Fibroblast of lung (primary cell): ENCODE measurements around the gene AGO1. TPM values are rescaled to one million over a fixed set of nuclear protein-coding genes. Genes with fewer than 3 reads are reported as not detected.
A peak's percentile ranks its signal among the peaks of the same experiment; 100 is the strongest.
"Not testable (repeated sequence)": the region's sequence is repeated elsewhere in the genome, so short reads cannot be mapped to it uniquely, and the experiment has no call there.

Source experiments
- DNase-seq, 2 donors: peaks; one replicate each; pipeline versions ENCODE4 v3.0.0 to v3.0.0-alpha.2; 2010; ENCODE audit warnings: low read depth in 2 of 2
- H2AFZ ChIP-seq: 2 replicates; pipeline ENCODE4 v1.5.1; 2012; ENCODE audit warnings: low read length, control low read depth, inconsistent platforms
- H3K27ac ChIP-seq: 2 replicates; pipeline ENCODE4 v1.5.1; 2011; ENCODE audit warnings: low read length, control low read depth; ENCODE audit not compliant: insufficient read depth
- H3K27me3 ChIP-seq: 2 replicates; pipeline ENCODE4 v1.5.1; 2011; ENCODE audit warnings: mild to moderate bottlenecking, low read length; ENCODE audit not compliant: control insufficient read depth, insufficient read depth
- H3K36me3 ChIP-seq: 2 replicates; pipeline ENCODE4 v1.5.1; 2011; ENCODE audit warnings: low read length; ENCODE audit not compliant: control insufficient read depth, insufficient read depth
- H3K4me1 ChIP-seq: 2 replicates; pipeline ENCODE4 v1.5.1; 2011; ENCODE audit warnings: low read length; ENCODE audit not compliant: control insufficient read depth, insufficient read depth; ENCODE audit errors: extremely low read depth
- H3K4me2 ChIP-seq: 2 replicates; pipeline ENCODE4 v1.5.1; 2011; ENCODE audit warnings: low read length, control low read depth; ENCODE audit not compliant: insufficient read depth; ENCODE audit errors: extremely low read depth
- H3K4me3 ChIP-seq, 4 experiments: fragments of 200-600 bp in 1 of 4; sonication (generic) in 1 of 4; replicated peaks in 1 of 4; 2 replicates each; pipeline ENCODE4 v1.5.1; 2011 to 2016; ENCODE audit warnings: low read length in 4 of 4, low read depth in 3 of 4, mild to moderate bottlenecking in 3 of 4, control low read depth in 2 of 4, inconsistent platforms in 1 of 4, mixed read lengths in 1 of 4; ENCODE audit not compliant: insufficient read depth in 1 of 4; ENCODE audit errors: control extremely low read depth in 1 of 4
- H3K79me2 ChIP-seq: 2 replicates; pipeline ENCODE4 v1.5.1; 2012; ENCODE audit warnings: mild to moderate bottlenecking, low read length, inconsistent platforms; ENCODE audit not compliant: control insufficient read depth, insufficient read depth
- H3K9ac ChIP-seq: 2 replicates; pipeline ENCODE4 v1.5.1; 2011; ENCODE audit warnings: mild to moderate bottlenecking, low read length, control low read depth; ENCODE audit not compliant: insufficient read depth
- H3K9me3 ChIP-seq: 2 replicates; pipeline ENCODE4 v1.5.1; 2012; ENCODE audit warnings: low read depth, low read length; ENCODE audit not compliant: control insufficient read depth, insufficient read depth
- H4K20me1 ChIP-seq: 2 replicates; pipeline ENCODE4 v1.5.1; 2011; ENCODE audit warnings: low read length; ENCODE audit not compliant: control insufficient read depth, insufficient read depth; ENCODE audit errors: extremely low read depth
- CTCF ChIP-seq, 2 donors: IDR thresholded peaks in 1 of 2; conservative IDR thresholded peaks in 1 of 2; 1 replicate in 1 of 2; 2 replicates in 1 of 2; pipeline ENCODE4 v1.5.1; 2011 to 2012; ENCODE audit warnings: low read length in 2 of 2, control low read depth in 1 of 2, inconsistent platforms in 1 of 2, low read depth in 1 of 2, mild to moderate bottlenecking in 1 of 2
- EZH2 ChIP-seq: IDR thresholded peaks from 2 replicates; pipeline ENCODE4 v1.5.1; 2012; ENCODE audit warnings: low read length, control low read depth, mild to moderate bottlenecking; ENCODE audit errors: missing control alignments
- polyA plus RNA-seq, 2 donors: library from polyadenylated mRNA; depleted of rRNA in 1 of 2; stranded (reverse) in 1 of 2; unstranded in 1 of 2; fragments of >200 nt; gene quantifications; 2 replicates each; pipeline ENCODE4 v1.2.1, GENCODE V29; 2011 to 2012; ENCODE audit warnings: missing spikeins in 1 of 2
- total RNA-seq: library from RNA; depleted of rRNA; stranded (reverse); fragments of >200 nt; gene quantifications from 2 replicates; pipeline ENCODE4 v1.2.1, GENCODE V29; 2014

The AGO1 gene
- total and polyA plus RNA-seq, 2 donors (not counting 1 experiment from before 2014, with no cell fraction given): 7.6 to 12.8 TPM

DNA sequence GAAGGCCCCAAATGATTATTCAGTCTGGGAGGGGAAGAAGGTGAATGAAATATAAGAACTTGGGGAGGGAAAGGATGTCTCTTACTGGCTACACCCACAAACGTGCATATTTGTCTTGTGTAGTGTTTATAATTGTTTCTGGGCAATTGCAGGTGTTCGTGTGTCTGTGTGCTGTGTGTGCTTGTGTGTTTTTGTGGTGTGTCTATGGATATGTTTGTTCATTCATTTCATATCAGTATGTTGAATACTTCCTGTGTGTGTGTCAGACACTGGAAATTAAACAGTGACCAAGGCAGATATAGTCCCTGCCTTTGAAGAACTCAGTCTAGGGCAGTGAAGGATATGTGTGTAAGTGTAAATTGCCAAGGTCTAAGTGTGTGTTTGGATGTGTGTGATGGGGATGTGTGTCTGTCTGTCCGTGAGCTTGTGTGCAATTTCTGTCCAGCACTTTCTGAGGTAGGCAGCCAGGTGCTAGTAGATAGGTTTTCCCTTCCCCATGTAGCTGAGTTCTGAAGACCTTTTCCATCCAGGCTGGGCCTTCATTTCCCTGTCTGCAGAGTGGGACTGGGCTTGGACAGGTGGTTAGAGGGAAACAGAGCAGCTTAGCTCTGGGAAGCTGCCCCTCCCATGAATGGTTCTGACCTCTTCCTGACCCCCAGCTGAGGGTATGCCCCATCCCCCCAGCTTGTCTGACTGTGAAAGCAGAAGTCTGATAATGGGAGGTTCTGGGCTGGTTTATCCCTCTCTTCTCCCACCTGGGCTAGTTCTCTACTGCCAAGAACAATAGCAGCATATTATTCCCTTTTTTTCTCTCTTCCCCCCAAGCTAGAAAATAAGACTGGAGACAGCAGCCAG lies 3.8 kb downstream of the AGO1 start:
- H3K4me2 ChIP-seq: no peak overlapping the region
- no peaks in the 10 kb centered on the region for H3K27me3 ChIP-seq
- no peak overlapping the region for H3K9ac ChIP-seq
- H4K20me1 ChIP-seq: no peaks in the 10 kb centered on the region
- TF ChIP-seq EZH2: no peak
- no peak for TF ChIP-seq CTCF (conservative IDR thresholded peaks at IDR 0.05 in 1 of 2, IDR thresholded peaks at IDR 0.05 in 1 of 2; ENCODE audit: low read depth in 1 of 2, low read length in 2 of 2)
- peak in 1 of 2 donors; percentile 19 for DNase-seq
- no peaks in the 10 kb centered on the region for H3K36me3 ChIP-seq
- no peak overlapping the region for H2AFZ ChIP-seq
- H3K4me3 ChIP-seq: no peak overlapping the region
- H3K27ac ChIP-seq: no peak overlapping the region
- H3K79me2 ChIP-seq: no peaks in the 10 kb centered on the region
- no peaks in the 10 kb centered on the region for H3K9me3 ChIP-seq
- no peaks in the 10 kb centered on the region for H3K4me1 ChIP-seq

- H3K4me1 ChIP-seq: no peaks in the 10 kb centered on the region
- H3K27ac ChIP-seq: no peak overlapping the region
- no peak overlapping the region for H3K9ac ChIP-seq
- H4K20me1 ChIP-seq: no peaks in the 10 kb centered on the region
- no peak overlapping the region for H3K4me3 ChIP-seq
- H2AFZ ChIP-seq: no peak overlapping the region
- H3K27me3 ChIP-seq: no peaks in the 10 kb centered on the region
- H3K9me3 ChIP-seq: no peaks in the 10 kb centered on the region
- TF ChIP-seq EZH2 (no peak), CTCF (conservative IDR thresholded peaks at IDR 0.05 in 1 of 2, IDR thresholded peaks at IDR 0.05 in 1 of 2; ENCODE audit: low read depth in 1 of 2, low read length in 2 of 2) (no peak)
- H3K79me2 ChIP-seq: no peaks in the 10 kb centered on the region
- DNase-seq: no peak
- H3K4me2 ChIP-seq: no peak overlapping the region
- no peaks in the 10 kb centered on the region for H3K36me3 ChIP-seq
Measured at GRCh38 chr1:35887508-35887907, 4.5 kb downstream of the AGO1 start.

DNA sequence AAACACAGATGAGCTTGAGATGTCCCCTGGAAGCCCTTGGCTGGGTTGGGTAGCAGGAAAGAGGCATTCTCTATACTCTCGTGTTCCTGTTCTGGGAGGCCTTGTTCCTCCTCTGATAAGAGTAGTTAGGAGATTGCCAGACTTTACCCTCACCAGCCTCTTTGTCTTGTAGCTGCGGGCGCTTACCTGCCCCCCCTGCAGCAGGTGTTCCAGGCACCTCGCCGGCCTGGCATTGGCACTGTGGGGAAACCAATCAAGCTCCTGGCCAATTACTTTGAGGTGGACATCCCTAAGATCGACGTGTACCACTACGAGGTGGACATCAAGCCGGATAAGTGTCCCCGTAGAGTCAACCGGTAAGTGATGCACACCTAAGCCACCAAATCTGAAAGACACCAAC lies 5.2 kb downstream of the AGO1 start:
- Histone ChIP-seq H3K36me3 (peaks cover 2% of the 10 kb centered on the region), H3K9me3 (no peaks in the 10 kb centered on the region), H4K20me1 (no peaks in the 10 kb centered on the region), H3K4me3 (no peak overlapping the region), H3K9ac (no peak overlapping the region), H2AFZ (no peak overlapping the region), H3K4me2 (no peak overlapping the region), H3K79me2 (no peaks in the 10 kb centered on the region), H3K27me3 (no peaks in the 10 kb centered on the region), H3K4me1 (no peaks in the 10 kb centered on the region), H3K27ac (no peak overlapping the region)
- no peak for DNase-seq
- TF ChIP-seq EZH2 (no peak), CTCF (conservative IDR thresholded peaks at IDR 0.05 in 1 of 2, IDR thresholded peaks at IDR 0.05 in 1 of 2; ENCODE audit: low read depth in 1 of 2, low read length in 2 of 2) (no peak)

DNA sequence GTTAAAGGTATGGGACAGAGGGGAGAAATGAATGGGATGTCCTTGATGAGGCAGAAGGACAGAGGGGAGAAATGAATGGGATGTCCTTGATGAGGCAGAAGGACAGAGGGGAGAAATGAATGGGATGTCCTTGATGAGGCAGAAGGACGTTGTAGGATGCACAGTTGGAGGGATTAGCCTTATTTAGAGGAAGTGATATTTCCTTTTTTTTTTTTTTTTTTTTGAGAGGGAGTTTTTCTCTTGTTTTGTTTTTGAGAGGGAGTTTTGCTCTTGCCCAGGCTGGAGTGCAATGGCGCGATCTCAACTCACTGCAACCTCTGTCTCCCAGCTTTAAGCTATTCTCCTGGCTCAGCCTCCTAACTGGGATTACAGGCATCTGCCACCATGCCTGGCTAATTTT lies 6.0 kb downstream of the AGO1 start:
- not testable (repeated sequence) for H3K4me3 ChIP-seq, H3K27ac ChIP-seq, H3K36me3 ChIP-seq, H3K4me1 ChIP-seq, H3K27me3 ChIP-seq, H3K4me2 ChIP-seq, DNase-seq, H3K9ac ChIP-seq, H2AFZ ChIP-seq, H4K20me1 ChIP-seq, H3K79me2 ChIP-seq, H3K9me3 ChIP-seq
